GM11168 (cell line): ENCODE results near the gene MAN1A1.

Experiments
- in situ Hi-C: fragments of 300-500 bp; cut with MboI; formaldehyde crosslinking; loops from one replicate; pipeline ENCODE4 v1.12.0; 2022; ENCODE audit warnings: low sequenced_read_pairs; ENCODE audit not compliant: unreplicated experiment

Gene MAN1A1

DNA sequence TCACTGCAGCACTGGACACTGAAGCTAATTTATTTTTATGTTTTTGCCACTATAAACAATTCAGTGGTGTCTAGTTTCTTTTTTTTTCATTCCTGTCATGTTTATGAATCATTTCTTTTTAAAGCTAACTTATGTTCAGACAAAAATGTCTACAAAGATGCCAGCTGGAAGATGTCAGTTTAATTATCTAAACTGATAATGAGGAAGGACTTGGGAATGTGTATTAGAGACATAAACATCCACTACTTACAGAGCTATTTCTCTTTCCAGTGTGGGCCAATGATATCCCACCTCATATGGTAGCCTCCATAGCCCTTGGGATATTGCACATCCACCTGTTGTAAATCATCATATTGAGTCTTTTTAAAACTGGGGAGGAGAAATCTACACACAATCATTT is 139.0 kb downstream of the MAN1A1 start:
- in situ Hi-C loops: no loop called here

GRCh38 chr6:119209452-119210205 is 139.9 kb downstream of the MAN1A1 start:
- in situ Hi-C loops: no loop called here

- in situ Hi-C loops: no loop called here
These were observed 141.4 kb downstream of the MAN1A1 start for GRCh38 chr6:119207971-119208725.

DNA sequence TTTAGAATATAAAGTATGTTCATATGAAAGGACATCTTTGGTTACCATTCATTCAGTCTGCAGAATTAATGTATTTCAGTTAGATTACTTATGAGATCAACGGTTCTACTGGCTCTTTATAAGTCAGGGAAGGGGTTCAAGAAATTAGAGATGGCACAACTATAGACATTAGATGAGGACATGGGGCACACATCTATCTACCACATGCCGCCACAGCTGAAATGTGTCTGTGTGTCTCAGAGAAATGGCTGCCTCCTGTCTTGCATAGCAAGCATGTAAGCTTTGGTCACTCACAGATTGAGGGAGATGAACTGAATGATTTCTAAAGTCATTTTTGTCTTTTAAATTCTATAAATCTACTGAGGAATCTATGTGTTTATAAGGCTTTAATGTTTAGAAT is 142.2 kb downstream of the MAN1A1 start:
- in situ Hi-C loops: no loop called here

GRCh38 chr6:119205911-119206618 is 143.5 kb downstream of the MAN1A1 start:
- in situ Hi-C loops: no loop called here

GRCh38 chr6:119204719-119205118 is 144.8 kb downstream of the MAN1A1 start:
- in situ Hi-C loops: no loop called here

DNA sequence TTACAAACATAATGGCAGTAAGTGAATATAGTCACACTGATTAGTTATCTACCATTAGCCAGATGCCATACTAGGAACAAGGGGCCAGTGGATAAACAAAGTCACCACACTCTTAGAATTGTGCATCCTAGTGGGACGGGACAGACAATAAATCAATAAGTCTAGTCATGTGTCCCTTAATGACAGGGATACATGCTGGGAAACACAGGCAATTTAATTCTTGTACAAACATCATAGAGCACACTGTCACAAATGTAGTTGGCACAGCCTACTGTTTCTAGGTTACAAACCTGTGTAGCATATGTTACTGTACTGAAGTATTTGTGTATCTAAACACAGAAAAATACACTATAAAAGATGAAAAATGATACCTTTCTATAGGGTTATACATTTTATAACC is 148.1 kb downstream of the MAN1A1 start:
- in situ Hi-C loops: no loop called here

DNA sequence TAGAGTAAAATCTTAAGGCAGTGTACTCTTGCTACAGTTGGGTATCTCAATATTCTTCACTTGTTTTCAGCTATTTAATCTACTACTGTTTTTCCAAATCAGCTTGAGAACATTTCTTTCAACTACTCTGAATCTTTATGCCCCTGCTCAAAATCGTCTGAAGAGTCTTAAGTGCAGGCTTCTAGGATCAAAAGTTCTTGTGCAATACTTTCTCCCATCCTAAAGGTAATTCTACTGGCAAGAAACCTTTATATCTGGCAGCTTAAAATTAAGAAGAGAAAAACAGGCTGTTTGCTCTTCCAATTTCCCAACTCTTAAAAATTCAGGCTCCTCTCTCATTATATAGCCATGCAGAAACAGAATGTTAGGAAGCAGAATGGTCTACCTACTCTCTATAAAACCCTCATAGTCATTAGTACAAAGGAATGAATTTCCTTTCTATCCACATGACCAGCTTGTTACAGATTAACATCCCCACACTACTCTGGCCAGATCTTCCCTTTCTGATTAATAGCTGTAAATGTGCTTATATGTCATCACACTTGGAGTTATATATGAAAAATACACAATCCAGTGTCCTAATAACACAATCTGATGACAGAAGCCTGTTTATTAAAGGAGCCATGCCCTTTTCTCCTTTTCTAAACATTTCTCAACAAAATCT is 148.9 kb downstream of the MAN1A1 start:
- in situ Hi-C loops: no loop called here

DNA sequence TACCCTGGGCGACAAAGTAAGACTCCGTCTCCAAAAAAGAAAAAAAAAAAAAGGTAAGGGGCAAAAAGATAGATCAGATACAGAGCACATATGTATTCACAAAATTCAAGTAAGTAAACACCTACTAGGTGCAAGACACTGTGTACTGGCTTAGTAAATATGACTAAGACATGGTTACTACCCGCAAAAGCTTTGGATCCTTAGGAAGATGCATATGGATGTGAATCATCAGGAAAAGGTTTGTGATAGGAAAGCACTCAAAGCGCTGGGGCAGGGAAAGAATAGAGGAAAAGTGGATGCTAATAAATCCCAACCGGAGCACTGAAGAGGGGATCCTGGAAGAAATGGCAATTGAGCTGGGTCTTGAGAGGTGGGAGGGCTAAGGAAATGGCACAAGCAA is 152.3 kb downstream of the MAN1A1 start:
- in situ Hi-C loops: no loop called here

DNA sequence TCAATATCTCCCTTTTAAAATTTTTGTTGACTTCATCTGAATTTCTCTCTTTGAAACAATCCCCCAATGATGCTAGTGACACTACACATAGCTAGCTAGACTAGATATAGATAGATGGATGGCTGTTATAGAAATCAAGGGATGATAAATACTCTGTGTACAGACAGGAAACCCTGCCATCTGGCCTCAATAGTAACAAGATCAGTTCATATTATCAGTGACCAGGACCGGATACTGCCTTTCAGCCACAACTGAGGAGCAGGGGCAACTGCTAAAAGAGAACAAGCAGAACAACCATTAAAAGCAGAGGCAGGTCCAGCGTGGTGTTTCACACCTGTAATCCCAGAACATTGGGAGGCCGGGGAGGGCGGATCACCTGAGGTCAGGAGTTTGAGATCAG is 152.8 kb downstream of the MAN1A1 start:
- in situ Hi-C loops: no loop called here

DNA sequence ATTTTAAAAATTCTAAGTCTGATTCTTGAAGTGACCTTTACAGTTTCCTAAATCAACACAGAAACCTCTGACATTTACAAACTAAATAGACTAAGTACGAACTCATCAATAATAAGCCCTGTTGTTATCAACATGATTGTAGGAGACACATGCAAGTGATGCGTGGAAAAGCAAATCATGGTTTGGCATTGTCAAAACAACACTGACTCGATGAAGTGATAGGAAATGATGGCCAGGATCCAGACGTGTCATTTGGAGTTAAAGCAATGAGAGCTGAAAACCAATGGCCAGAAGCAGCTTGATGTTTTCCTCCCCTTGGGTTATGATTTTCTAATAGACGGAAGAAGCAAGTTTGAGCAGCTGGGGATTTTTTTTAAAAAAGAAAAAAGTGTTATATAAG is 153.7 kb downstream of the MAN1A1 start:
- in situ Hi-C loops: no loop called here

DNA sequence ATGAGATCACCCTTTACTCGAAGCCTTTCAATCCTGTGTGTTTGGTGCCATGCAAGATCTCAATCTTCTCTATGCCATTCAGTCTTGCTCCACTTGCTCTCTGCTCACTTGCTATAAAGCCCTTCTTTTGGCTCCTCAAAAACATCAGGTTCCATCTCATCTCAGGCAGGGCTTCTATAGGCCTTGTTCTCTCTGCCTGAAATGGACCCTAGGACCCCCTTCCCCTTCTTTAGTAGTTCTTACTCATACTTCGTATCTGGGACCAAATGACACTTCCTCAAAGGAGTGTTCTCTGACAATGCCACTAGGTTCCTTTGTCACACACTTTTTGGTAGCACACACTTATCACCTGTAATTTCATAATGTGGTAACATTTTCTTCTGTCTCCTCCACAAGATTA is 154.4 kb downstream of the MAN1A1 start:
- in situ Hi-C loops: no loop called here

DNA sequence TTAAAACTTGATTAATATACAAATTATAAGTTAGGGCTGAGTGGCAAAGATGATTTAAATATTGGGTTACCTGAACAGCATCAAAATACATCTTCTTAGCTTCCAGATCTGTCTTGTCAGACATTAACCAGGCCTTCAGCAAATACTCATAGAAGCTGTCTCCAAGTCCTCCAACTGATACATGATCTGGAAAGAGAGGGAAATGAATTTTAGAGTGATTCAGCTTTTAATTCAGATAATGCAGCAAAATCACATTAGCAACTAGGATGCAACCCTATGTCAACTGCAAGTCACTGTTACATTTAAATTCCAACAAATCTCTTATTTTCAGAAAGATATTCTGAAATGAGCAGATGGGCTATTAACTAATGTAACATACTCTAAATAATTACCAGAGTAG is 155.9 kb downstream of the MAN1A1 start:
- in situ Hi-C loops: no loop called here

- in situ Hi-C loops: no loop called here
These were observed 157.4 kb downstream of the MAN1A1 start for GRCh38 chr6:119192200-119192599.

DNA sequence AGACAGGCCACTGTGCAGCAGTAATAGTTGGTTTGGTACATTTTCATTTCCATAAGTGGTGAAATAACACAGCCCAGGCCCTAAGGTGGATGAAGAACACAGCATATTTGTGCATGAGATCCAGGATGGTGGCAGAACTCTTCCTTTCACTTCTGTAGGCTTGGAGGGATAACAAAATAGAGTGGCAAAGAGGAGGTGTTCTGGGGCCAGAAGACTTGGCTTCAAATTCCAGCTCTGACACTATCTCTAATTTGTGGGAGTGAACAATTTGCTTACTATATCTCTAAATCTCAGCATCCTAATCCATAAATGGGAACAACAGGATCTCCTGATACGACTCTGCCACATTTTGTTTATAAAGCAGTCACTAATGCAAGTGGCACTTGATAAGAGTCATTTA is 159.4 kb downstream of the MAN1A1 start:
- in situ Hi-C loops: no loop called here

DNA sequence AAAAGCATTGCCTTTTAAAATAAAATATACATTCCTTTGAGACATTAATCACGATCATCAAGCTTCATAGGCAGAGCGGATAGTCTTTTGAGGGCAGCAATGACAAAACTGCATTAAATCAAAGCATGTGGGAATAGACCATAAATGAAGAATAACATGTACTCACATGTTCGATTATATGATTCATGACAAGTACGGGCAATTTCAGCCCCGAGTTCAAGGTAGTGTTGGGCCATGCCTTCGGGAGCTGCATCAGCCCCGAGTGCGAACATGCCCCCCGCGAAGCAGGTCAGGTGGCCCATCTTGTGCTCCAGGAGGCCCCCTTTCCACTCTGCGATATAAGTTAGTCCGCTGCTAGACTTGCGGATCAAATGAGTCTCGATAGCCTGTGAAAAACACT is 160.1 kb downstream of the MAN1A1 start:
- in situ Hi-C loops: no loop called here

DNA sequence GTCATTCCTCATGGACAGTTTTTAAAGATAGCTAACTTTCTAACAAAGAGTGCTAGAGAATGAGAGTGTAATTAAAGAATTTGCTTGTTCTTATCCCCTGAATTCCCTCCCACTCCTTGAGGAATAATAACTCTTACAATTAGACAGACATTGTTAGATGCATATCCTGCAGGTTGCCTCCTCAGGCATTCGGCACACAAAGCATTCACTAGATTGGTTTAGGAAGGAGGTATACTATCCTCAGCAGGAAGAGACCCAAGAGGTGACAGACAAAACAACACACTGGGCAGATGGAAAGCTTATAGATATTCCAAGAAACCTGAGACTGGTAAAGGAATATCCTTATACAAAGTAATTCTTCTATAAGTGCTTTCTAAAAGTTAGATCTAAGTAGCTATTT is 162.0 kb downstream of the MAN1A1 start:
- in situ Hi-C loops: no loop called here

DNA sequence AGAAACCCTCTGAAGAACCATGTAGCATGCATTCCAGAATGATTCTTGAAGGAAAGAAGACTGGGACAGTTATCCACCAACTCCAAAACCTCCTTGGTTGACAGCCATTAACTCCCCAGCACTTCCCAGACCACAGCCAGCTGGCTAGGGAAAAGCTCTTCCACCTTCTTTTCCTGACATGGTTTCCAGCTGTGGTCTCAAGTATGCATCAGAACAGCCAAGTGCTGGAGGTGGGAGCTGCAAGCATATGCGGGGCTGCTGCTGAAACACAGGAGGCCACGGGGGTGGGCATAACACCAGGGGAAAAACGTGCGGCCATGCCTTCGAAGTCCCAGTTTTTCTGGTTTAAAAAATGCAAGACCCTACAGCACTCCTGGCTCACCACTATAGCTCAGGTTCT is 163.1 kb downstream of the MAN1A1 start:
- in situ Hi-C loops: no loop called here

GRCh38 chr6:119184008-119184648 is 165.4 kb downstream of the MAN1A1 start:
- in situ Hi-C loops: no loop called here

GRCh38 chr6:119183457-119183856 is 166.1 kb downstream of the MAN1A1 start:
- in situ Hi-C loops: no loop called here
